ENCODE data around the gene HOMER1.

GRCh38 chr5:79562351-79563246 lies 48.7 kb upstream of the HOMER1 start:
- TF ChIP-seq CTCF (IDR thresholded peaks at IDR 0.05) (no peak), POLR2A (IDR thresholded peaks at IDR 0.05) (no peak)
